ENCODE measurements around the gene P3H3. TPM values are rescaled to one million over a fixed set of nuclear protein-coding genes. Genes with fewer than 3 reads are reported as not detected.
"Not testable (repeated sequence)": the region's sequence is repeated elsewhere in the genome, so short reads cannot be mapped to it uniquely, and the experiment has no call there.

P3H3 gene
- polyA plus RNA-seq, 2 of the 4 experiments (the other 2 are of a cell fraction) = 8.6 to 21.9 TPM

GRCh38 chr12:6863586-6864321 lies 35.5 kb downstream of the P3H3 start:
- H3K9me3 ChIP-seq = no peaks in the 10 kb centered on the region
- no peak for TF ChIP-seq CHD2 (IDR thresholded peaks at IDR 0.05; ENCODE audit: low read length, partially characterized antibody)
- no peak for TF ChIP-seq KDM5A (IDR thresholded peaks at IDR 0.05)
- no peak for TF ChIP-seq ZFP36 (IDR thresholded peaks at IDR 0.05; ENCODE audit: borderline replicate concordance, partially characterized antibody)
- TF ChIP-seq NR3C1 (IDR thresholded peaks at IDR 0.05) = no peak
- ChIA-PET POLR2A (no interaction called here), CTCF (interaction anchor here (0.6 to 7.0 kb wide), 11 partner anchors 9 to 111 kb away, joined by 3 to 64 read pairs (median 4); partner anchors contain the start of genes CDCA3, MLF2, SPSB2 and USP5)
- H3K4me3 ChIP-seq = no peak overlapping the region
- no peak for FAIRE-seq
- peaks cover 11% of the 10 kb centered on the region for H3K4me1 ChIP-seq
- ATAC-seq = no peak
- no peak overlapping the region for H3K4me2 ChIP-seq
- WGBS (ENCODE audit: missing lambda C conversion rate) = 97% methylated on average over 9 of the region's 16 CpGs
- no peak for DNase-seq (ENCODE audit: low read depth in 1 of 2, low spot score in 1 of 2)
- no peak overlapping the region for H3K27ac ChIP-seq

GRCh38 chr12:6865307-6865706 lies 37.1 kb downstream of the P3H3 start:
- not testable (repeated sequence) for DNase-seq (ENCODE audit: low read depth in 1 of 2, low spot score in 1 of 2); H3K9me3 ChIP-seq; H3K27ac ChIP-seq; H3K4me2 ChIP-seq; FAIRE-seq; H3K4me3 ChIP-seq; ATAC-seq
- H3K4me1 ChIP-seq = peaks cover 25% of the 10 kb centered on the region
- WGBS (ENCODE audit: missing lambda C conversion rate) = 90% methylated on average over 5 of the region's 5 CpGs
- ChIA-PET POLR2A (interaction anchor here (1.2 kb wide), 1 partner anchor 14 kb away, joined by 8 read pairs; the partner anchor contains the start of genes CDCA3 and USP5), CTCF (interaction anchor here (1.1 to 9.6 kb wide), 9 partner anchors 12 to 112 kb away, joined by 3 to 183 read pairs (median 6); partner anchors contain the start of genes ATN1, CDCA3, MLF2 and USP5)

GRCh38 chr12:6866163-6866919 lies 38.1 kb downstream of the P3H3 start:
- peak overlapping the region; percentile 97 to 99 for H3K27ac ChIP-seq
- CTCF ChIA-PET = interaction anchor here (1.1 to 17.9 kb wide), 13 partner anchors 9 to 113 kb away, joined by 3 to 399 read pairs (median 6); partner anchors contain the start of genes ATN1, C12orf57, CDCA3 and MLF2

More at GRCh38 chr12:6866163-6866919, 38.1 kb downstream of the P3H3 start:
- WGBS (ENCODE audit: missing lambda C conversion rate) = 85% methylated on average over 19 of the region's 19 CpGs
- no peak for DNase-seq (ENCODE audit: low read depth in 1 of 2, low spot score in 1 of 2)
- no peak for FAIRE-seq
- H3K4me1 ChIP-seq = peaks cover 35% of the 10 kb centered on the region
- POLR2A ChIA-PET = interaction anchor here (0.6 to 4.8 kb wide), 11 partner anchors 12 to 113 kb away, joined by 4 to 74 read pairs (median 9); partner anchors contain the start of genes C12orf57, CDCA3, MLF2 and PTMS
- H3K9me3 ChIP-seq = no peaks in the 10 kb centered on the region
- TF ChIP-seq REST (IDR thresholded peaks at IDR 0.05) (no peak), HES2 (IDR thresholded peaks at IDR 0.05) (no peak), EHMT2 (IDR thresholded peaks at IDR 0.05; ENCODE audit: low read depth) (no peak)
- peak overlapping the region; percentile 100 for H3K4me3 ChIP-seq
- ATAC-seq = no peak
- peak overlapping the region; percentile 100 for H3K4me2 ChIP-seq

Data from A549 (cell line).